ENCODE results near the gene OR2V2.

- TF ChIP-seq CTCF (conservative IDR thresholded peaks at IDR 0.05; ENCODE audit: low read depth, low read length) (no peak), EZH2phosphoT487 (IDR thresholded peaks at IDR 0.05; ENCODE audit: borderline replicate concordance, low read length) (no peak)
Observed at GRCh38 chr5:181156758-181157157, 9.4 kb downstream of the OR2V2 start.
